GM19467 (cell line): ENCODE data around the gene IQCE.
"Not testable (repeated sequence)": the region's sequence is repeated elsewhere in the genome, so short reads cannot be mapped to it uniquely, and the experiment has no call there.

Experiments used
- ATAC-seq: cut with Tn5 transposase; IDR thresholded peaks from one replicate; pipeline ENCODE4 v1.9.1; 2021; ENCODE audit warnings: mild to moderate bottlenecking, moderate library complexity; ENCODE audit not compliant: unreplicated experiment

The IQCE gene

DNA sequence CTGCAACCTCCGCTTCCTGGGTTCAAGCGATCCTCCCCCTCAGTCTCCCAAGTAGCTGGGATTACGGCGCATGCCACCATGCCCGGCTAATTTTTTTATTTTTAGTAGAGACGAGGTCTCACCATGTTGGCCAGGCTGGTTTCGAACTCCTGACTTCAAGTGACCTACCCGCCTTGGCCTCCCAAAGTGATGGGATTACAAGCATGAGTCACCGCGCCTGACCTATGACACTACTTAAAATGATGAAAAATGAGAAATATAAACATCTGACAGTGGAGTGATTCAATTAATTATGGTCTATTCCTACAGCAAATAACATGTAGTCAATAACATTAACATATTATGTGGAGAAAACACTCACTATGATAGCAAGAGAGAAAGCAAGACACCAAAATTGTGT is 5.7 kb upstream of the IQCE start:
- no peak for ATAC-seq

DNA sequence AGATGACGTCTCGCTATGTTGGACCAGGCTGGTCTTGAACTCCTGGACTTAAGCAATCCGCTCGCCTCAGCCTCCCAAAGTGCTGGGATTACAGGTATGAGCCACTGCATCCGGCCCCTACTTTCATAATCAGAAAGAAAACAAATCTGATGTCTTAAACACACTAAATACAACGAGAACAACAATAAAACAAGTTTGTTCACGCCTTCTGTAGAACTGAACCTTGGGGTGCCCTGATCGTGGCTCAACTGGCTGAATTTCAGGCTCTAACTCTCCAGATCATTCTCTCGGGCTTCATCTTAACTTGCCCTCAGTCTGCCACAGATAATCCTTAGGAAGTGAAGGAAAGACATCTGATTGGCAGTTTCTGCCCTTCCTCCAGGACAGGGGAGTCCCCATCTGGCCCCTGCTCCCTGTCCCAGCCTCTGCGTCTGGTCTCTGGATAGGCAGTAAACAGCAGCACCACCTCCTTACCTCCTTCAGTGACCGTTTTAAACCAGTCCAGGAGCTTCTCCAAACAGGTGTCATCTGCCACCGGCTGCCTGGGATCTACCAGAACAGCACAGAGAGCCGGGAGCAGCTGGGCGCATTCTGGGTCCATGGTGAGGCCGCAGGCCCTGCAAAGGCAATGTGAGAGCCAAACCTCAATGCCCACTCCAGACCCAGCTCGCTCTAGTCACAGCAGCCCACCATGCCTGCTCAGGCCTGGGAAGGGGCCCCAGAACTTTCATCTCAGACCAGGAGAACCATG is 4.8 kb upstream of the IQCE start:
- no peak for ATAC-seq

DNA sequence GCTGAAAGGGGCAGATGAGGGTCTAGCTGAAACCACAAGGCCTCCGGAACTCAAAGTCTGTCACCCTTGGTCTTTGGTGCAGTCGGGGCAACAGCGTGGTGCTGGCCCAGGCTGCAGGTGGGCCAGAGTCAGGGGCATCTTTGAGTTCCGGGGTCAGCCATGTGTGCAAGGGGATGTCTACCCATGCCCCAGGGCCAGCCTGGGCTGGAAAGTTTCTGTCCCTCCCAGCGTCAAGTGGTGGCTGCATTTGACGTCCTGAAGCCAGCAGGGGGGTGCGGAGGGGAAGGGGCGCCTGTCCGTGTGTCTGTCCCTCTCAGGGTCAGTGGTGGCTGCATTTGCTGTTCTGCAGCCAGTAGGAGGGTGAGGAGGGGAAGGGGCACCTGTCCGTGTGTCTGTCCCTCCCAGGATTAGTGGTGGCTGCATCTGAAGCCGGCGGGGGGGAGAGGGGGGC is 4.1 kb upstream of the IQCE start:
- no peak for ATAC-seq

DNA sequence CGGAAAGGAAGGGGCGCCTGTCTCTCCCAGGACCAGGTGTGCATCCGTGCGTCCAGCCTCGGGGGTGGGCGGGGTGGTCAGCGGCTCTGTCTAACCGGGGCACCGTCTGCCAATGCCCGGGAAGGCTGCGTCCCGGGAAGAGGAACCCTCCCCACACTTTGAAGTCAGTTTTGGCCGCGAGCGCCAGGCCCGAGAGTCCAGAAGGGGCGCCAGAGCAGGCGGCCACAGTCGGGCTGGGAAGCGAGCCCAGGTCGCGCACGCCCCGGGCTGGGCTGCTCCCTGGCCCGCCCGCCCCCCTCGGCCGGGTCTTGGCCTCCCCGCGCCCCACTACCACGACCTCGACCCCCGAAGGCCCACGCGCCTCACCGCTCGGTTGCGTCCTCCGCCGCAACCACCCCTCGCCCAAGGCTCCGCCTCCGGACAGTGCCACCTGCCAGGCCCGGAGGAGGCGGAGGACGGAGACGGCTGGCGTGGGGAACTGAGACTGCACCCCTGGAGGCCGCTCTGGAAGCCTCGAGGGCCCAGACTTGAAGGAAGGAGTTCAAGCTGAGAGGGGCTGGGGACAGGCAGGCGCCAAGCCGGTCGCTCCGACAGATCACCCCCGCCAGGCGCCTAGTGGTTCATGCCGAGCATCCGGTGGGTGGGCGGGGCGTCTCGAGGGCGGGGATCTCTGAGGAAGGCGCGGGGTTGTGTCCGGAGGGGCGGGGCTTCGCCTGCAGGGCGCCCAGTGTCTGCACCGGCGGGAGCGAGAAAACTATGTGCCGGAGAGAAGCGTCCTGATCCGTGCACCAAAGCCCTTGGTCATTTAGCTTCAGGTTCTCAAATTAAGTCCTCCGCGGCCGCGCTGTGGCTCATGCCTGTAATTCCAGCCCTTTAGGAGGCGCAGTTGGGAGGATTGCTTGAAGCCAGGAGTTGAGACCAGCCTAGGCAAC is 3.4 kb upstream of the IQCE start, which contains the start of gene BRAT1:
Gene BRAT1 (minus strand): TSS at position 404 of the 932 bp plus-strand sequence. CDS start 1,093 bp downstream, outside the sequence.
- peak; percentile 66 for ATAC-seq

DNA sequence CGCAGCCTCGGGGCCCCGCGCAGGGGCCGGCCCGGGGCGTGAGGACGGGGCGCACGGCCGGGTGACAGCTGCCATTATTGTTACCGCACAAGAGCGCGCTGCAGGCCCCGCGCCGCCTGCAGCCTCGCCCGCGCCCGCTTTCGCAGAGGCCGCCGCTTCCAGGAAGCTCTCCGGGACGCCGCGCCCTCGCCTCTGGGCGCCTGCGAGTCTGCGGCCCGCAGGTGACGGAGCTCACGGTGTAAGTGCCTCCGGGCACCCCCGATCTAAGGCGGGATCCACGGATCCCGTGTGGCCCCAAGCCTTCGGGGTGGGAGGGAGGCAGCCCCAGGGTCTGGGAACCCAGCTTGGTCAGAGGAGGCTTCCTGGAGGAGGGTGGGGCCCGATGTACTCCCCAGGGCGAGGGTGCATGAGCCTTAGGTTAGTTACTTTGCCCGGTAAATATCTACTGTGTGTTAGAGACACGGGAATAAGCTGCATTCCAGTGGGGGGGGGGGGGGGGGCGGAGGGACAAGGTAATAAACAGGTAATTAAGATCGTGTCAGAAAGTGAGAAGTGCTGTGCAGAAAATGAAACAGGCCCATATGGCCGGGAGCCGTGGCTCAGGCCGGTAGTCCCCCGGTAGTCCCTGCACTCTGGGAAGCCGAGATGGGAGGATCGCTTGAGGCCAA is 638 bp downstream of the IQCE start:
- ATAC-seq, result peak; percentile 9

DNA sequence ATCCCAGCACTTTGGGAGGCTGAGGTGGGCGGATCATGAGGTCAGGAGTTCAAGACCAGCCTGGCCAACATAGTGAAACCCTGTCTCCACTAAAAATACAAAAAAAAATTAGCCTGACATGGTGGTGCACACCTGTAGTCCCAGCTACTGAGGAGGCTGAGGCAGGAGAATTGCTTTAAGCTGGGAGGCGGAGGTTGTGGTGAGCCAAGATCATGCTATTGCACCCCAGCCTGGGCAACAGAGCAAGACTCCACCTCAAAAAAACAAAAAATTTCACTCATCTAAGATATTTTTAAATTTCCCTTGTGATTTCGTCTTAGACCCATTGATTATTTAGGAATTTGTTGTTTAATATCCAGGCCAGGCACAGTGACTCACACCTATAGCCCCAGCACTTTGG is 5.2 kb downstream of the IQCE start:
- ATAC-seq, result not testable (repeated sequence)

DNA sequence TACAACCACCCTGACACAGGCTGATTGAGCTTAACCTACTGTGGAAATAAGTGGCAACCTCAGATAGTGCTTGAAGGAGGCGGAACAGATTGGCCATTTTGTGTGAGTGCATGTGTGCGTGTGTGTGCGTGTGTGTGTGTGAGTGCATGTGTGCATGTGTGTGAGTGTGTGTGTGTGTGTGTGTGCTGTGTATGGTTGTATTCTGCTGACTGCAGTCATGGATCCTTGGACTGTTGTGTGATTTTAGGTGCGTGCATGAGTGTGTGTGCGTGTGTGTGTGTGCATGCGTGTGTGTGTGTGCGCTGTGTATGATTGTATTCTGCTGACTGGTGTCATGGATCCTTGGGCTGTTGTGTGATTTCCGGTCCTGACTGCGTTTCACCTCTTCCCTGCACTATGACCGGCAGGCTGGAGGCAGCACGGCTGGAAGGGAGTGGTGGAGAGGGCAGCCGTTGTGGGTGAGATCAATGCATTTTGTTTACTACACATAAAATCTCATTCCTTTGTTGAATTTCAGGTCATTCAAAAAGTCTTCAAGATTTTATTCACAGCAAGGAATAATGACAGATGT is 6.3 kb downstream of the IQCE start:
- ATAC-seq, result no peak

DNA sequence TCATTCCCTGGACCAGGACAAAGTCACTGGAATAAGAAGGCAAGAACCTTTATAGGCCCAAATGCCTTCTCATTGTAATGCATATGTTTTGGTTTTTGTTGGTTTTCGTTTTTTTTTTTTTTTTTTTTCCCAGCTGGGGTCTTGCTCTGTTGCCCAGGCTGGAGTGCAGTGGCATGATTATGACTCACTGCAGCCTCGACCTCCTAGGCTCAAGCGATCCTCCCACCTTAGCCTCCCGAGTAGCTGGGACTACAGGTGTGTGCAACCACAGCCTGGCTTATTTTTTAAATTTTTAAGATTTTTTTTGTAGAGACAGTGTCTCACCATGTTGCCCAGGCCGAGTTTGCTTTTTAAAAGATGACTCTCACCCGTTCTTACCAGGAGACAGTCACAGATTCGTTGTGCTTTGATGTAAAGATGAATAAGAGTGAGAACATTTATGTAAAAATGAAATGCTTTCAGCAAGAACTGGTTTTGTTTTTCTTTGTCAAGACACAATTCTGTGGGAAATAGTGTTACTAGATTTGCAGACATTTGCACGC is 7.6 kb downstream of the IQCE start:
- ATAC-seq, result no peak

DNA sequence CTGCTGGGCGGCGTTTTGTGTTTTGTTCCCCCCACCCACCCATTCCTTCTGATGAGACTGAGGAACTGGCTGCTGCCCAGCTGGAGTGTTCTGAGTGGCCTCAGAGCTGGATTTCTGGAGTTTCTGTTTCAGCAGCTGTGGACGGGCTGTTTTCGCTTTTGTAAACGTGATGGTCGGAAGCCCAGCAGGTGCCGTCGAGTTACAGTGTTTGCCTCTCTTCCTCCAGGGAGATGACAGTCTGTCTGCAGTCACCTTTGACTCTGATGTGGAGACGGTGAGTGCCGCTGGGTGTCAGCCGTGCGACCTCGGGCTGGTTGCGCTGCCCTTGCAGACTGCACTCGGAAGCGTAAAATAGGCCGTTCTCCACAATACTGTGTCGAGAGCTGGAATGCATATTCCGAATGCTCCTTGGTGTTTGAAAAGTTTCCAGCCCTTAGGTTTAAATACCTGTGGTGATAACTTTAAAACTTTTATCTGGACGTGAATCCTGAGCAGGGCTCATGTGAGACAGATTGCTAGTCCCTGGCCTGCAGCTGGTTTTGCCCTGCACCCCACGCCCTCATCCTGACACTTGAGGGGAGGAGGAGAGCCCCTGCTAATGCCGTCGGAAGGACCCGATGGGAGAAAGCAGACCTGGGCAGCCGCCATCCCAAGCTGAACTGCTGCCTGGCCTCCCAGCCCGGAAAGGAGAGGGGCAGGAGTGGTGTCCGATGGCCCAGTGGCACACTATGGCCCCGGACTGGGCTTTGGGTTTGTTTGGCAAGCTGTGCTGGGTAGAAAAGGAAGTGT is 8.3 kb downstream of the IQCE start:
- peak; percentile 75 for ATAC-seq

DNA sequence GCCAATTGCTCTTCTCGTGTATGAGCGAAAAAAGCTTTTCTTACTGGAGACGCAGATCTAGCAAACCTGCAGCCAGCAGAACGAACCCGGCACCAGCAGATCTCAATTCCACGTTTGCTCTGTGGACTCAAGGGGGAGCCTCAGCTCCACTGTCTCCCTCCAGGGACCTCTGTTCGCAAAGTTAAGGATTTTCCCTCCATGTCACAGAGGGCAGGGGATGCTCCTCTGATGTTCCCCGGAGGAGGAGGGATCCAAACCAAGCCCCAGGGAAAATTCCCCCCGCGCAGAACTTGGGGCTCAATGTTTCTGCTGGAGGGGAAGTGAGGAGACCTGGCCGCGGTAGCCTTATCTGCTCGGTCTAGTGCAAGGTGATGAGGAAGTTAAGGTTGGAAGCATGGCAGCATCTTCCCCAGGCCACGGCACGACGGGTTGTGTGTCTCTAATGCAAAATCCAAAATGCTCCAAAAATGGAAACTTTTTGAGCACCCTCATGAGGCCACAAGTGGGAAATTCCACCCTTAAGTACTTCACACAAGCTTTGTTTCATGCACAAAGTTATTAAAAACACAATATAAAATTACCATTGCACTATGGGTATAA is 9.0 kb downstream of the IQCE start:
- no peak for ATAC-seq

DNA sequence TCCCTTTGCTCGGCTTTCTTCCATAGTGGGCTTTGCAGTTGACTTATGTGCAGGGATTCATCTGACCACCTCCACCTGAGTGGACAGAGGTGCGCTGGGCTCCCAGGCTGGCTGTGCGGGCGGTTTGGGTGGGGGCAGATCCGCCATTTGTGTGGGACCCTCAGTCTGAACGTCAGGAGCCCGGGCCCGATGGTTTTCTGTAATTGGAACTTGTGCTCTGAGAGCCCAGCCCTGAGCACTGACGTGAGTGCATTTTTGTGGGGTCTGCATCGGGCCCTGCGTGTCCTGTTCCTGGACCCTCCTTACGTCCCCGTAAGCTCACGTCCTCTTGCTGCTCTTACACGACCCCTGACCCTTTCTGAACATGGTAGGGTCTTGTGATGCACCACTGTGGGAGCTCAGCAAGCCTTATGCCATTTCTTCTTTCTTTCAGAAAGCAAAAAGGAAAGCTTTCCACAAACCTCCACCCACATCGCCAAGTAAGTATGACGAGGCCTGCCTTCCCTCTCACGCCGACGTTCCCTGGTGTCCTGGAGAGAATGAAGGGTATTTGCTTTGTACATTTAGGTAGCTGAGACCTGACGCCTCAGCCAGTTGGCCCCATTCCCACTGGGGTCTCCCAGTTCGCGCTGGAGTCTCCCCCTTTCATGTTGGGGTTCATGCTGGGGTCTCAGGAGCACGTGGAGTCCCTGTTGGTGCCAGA is 9.9 kb downstream of the IQCE start:
- no peak for ATAC-seq

DNA sequence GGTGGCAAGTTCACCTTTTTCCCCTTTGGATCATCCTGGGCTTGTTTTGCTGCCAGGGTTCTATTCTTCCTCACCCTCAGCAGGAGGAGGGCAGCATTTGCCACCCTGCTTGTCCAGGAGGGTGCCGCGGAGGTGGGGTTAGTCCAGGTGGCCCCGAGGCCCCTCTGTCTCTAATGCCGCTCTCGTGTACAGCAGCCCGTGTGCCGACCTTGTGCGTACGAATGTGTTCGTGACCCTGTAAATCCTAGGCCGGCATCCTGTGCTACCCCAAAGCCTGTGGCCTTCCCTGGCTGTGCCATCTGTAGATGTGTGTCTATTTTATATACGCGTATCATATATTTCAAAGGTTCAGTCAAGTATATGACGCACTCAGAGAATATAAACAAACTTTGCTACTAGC is 10.6 kb downstream of the IQCE start:
- ATAC-seq, result no peak

DNA sequence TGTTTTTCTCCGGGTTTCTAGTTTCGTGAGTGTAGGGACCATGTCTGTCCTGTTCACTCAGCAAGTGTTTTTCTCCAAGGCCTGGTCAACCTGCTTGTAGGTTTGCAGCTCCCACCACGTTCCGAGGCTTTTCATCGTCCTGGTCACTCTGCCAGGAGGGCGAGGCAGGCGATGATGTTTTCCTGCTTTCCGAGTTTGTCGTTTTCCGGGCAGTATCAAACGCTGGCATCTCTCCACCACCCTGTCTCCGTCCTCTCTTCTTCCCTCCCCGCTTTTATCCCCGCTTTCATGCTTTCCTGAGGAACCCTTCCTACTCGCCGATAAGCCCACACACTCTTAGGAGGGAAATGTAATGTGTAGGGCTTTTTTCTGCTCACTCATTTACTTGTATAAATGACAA is 11.2 kb downstream of the IQCE start:
- no peak for ATAC-seq

DNA sequence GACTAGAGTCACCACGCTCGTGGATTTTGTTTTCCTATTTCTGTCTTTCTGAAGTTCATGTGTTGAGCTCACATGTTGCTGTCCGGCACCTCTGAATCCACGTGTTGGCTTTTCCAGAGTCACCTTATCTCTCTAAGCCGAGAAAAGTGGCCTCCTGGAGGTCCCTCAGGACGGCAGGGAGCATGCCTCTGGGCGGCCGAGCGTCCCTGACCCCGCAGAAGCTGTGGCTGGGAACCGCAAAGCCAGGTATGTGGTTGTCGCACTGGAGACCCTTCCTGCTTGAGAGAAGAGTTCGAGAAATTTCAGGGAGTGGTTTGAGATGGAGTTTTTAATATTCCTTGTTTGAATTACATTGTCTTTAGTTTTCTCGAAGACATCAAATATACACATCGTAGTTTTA is 12.6 kb downstream of the IQCE start:
- ATAC-seq, result no peak

DNA sequence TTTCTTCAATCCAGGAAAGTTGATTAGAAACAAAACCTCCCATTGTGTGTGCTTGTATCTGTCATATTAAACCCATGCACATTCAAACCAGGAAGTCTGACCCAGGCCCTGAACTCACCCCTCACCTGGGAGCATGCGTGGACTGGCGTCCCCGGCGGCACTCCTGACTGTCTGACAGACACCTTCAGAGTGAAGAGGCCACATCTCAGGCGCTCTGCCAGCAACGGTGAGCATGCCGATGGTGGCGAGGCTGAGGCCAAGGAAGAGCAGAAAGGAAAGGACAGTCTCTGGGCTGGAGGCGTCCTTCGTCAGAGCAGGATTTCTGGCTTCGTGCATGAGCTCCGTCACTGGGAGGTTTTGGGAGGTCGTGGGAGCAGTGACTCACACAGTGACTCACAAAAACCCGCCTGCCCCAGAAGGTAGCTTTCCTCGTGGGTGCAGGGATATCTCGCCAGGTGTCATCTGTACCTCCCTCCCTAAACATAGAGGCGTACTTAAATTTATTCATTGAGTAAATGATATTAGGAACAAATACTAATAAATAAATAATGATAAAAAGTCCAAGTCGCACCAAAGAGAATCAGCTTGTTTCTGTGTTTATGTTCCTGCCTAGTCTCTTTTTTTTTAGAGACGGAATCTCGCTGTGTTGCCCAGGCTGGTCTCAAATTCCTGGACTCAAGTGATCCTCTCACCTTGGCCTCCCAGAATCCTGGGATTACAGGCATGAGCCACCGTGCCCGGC is 13.5 kb downstream of the IQCE start:
- ATAC-seq, result no peak

DNA sequence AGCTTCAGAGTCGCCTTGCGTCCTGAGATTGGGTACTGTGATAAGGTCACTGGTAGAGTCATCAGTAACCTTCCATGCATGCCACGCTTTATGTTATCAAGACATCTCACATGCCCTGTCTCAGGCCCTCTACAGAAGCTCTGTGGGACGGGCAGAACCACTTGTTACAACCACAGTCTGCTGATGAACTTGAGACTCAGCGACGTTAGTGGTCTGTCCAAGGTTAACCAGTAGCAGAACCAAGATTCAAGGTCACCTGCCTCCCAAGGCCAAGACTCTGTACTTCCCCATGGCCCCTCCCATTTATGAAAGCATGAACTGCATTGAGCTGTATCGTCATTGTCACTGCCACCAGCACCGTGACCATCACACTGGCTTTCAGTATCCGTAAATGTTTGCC is 15.0 kb downstream of the IQCE start:
- ATAC-seq, result no peak

DNA sequence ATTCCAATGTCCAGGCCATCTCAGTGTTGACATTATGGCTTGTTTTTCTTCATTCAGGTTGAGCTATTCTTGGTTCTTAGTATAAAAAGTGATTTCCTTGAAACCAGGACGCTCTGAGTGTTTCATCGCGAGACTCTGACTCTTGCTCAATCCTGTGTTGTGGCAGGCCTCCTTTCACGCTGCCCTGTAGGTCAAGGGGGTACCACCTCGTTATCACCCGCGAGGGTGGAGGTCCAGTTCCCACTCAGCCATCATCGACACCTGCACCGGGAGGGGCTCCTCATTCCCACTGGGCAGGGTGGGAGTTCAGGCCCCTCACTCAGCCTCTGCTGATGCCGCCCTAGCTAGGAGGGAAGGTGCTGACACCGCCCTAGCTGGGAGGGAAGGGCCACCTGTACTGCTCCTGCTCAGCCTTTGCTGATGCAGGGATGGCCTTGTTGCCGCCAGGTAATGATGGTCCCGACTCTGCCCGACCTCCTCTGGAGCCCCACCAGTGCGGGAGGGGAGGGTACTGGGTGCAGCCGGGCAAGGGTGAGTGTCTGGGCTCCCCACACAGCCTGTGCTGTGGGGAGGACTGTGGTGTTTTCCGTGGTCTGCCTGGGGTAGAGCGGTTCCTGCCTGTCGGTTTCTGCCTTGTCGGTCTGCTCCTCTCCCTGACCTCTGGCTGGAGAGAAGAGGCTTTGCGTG is 16.4 kb downstream of the IQCE start:
- ATAC-seq, result no peak
